Keratinocyte (primary cell): ENCODE measurements around the gene ECEL1. TPM values are rescaled to one million over a fixed set of nuclear protein-coding genes. Genes with fewer than 3 reads are reported as not detected.

ENCODE experiments used
- DNase-seq: peaks from one replicate; pipeline ENCODE4 v3.0.0-alpha.2; 2011; ENCODE audit warnings: low read depth, missing footprints, low spot score
- FAIRE-seq: peaks from 2 replicates; lab custom pipeline; 2011; peaks lifted over from hg19 to GRCh38; lab: Jason Lieb, UNC
- H2AFZ ChIP-seq: 2 replicates; pipeline ENCODE4 v1.6.0; 2012; ENCODE audit warnings: low read length, control low read depth, inconsistent platforms; ENCODE audit not compliant: control insufficient read depth
- H3K27ac ChIP-seq: 2 replicates; pipeline ENCODE4 v1.5.1; 2011; ENCODE audit warnings: low read length; ENCODE audit not compliant: control insufficient read depth, insufficient read depth
- H3K27me3 ChIP-seq: 3 replicates; pipeline ENCODE4 v1.6.0; 2011; ENCODE audit warnings: low read length; ENCODE audit not compliant: control insufficient read depth, insufficient read depth; ENCODE audit errors: extremely low read depth
- H3K36me3 ChIP-seq, 2 experiments: 2 replicates in 1 of 2; 3 replicates in 1 of 2; pipeline ENCODE4 v1.5.1; 2011; ENCODE audit warnings: low read length in 2 of 2, mild to moderate bottlenecking in 1 of 2; ENCODE audit not compliant: control insufficient read depth in 2 of 2, insufficient read depth in 2 of 2; ENCODE audit errors: extremely low read depth in 1 of 2
- H3K4me1 ChIP-seq: 3 replicates; pipeline ENCODE4 v1.5.1; 2011; ENCODE audit warnings: low read length; ENCODE audit not compliant: control insufficient read depth, insufficient read depth; ENCODE audit errors: extremely low read depth
- H3K4me2 ChIP-seq: 3 replicates; pipeline ENCODE4 v1.6.0; 2011; ENCODE audit warnings: low read depth, low read length; ENCODE audit not compliant: control insufficient read depth, insufficient read depth; ENCODE audit errors: extremely low read depth
- H3K4me3 ChIP-seq, 3 experiments: fragments of 200-600 bp in 1 of 3; sonication (generic) in 1 of 3; 2 replicates in 2 of 3; 3 replicates in 1 of 3; pipeline ENCODE4 v1.5.1; 2011 to 2016; ENCODE audit warnings: low read length in 3 of 3, mild to moderate bottlenecking in 3 of 3, control low read depth in 2 of 3, inconsistent platforms in 1 of 3, low read depth in 1 of 3, mixed read lengths in 1 of 3, mixed run types in 1 of 3, moderate library complexity in 1 of 3; ENCODE audit not compliant: control insufficient read depth in 2 of 3, insufficient read depth in 2 of 3; ENCODE audit errors: extremely low read depth in 1 of 3
- H3K79me2 ChIP-seq: 2 replicates; pipeline ENCODE4 v1.6.0; 2012; ENCODE audit warnings: low read length; ENCODE audit not compliant: control insufficient read depth, insufficient read depth
- H3K9ac ChIP-seq: 3 replicates; pipeline ENCODE4 v1.6.0; 2011; ENCODE audit warnings: low read length; ENCODE audit not compliant: control insufficient read depth, insufficient read depth; ENCODE audit errors: extremely low read depth
- H3K9me1 ChIP-seq: 3 replicates; pipeline ENCODE4 v1.6.0; 2011; ENCODE audit warnings: low read length; ENCODE audit not compliant: control insufficient read depth, insufficient read depth; ENCODE audit errors: extremely low read depth
- H3K9me3 ChIP-seq: 2 replicates; pipeline ENCODE4 v1.5.1; 2012; ENCODE audit warnings: low read depth, low read length; ENCODE audit not compliant: control insufficient read depth
- H4K20me1 ChIP-seq: 3 replicates; pipeline ENCODE4 v1.6.0; 2011; ENCODE audit warnings: low read length; ENCODE audit not compliant: control insufficient read depth, insufficient read depth; ENCODE audit errors: extremely low read depth
- CTCF ChIP-seq, 3 experiments: IDR thresholded peaks in 1 of 3; conservative IDR thresholded peaks in 1 of 3; optimal IDR thresholded peaks in 1 of 3; 2 replicates in 2 of 3; 3 replicates in 1 of 3; pipeline versions ENCODE3 to v1.5.1; 2011; ENCODE audit warnings: low read length in 3 of 3, mild to moderate bottlenecking in 3 of 3, moderate library complexity in 2 of 3, control low read depth in 1 of 3, inconsistent platforms in 1 of 3; ENCODE audit not compliant: insufficient read depth in 2 of 3; ENCODE audit errors: extremely low read depth in 1 of 3
- EZH2 ChIP-seq: IDR thresholded peaks from one replicate; pipeline ENCODE4 v1.6.1; 2012; ENCODE audit warnings: inconsistent platforms, mild to moderate bottlenecking, low read length, moderate library complexity
- dilution Hi-C: fragments of 300-500 bp; cut with MboI; formaldehyde crosslinking; loops from one replicate; pipeline ENCODE4 v1.7.0; 2020; ENCODE audit warnings: low sequenced_read_pairs; ENCODE audit not compliant: extremely low pct_ligation_motif_present
- polyA plus RNA-seq, 5 experiments: library from polyadenylated mRNA; depleted of rRNA in 3 of 5; stranded (reverse) in 3 of 5; stranded (forward) in 1 of 5; unstranded in 1 of 5; fragments of >200 nt; gene quantifications; 1 replicate in 1 of 5; 2 replicates in 3 of 5; 3 replicates in 1 of 5; pipeline versions ENCODE4 v1.2.1 to v1.2.3, GENCODE V29; 2011 to 2012; ENCODE audit warnings: missing spikeins in 2 of 5, low read depth in 1 of 5, low replicate concordance in 1 of 5

ECEL1 gene
- polyA plus RNA-seq, 1 donor (not counting 4 experiments of a cell fraction or from before 2014, with no cell fraction given), result not detected

- Histone ChIP-seq H3K4me2 (no peak overlapping the region), H3K4me3 (no peak overlapping the region), H2AFZ (no peak overlapping the region), H3K9ac (no peak overlapping the region), H3K4me1 (no peaks in the 10 kb centered on the region), H3K79me2 (no peaks in the 10 kb centered on the region), H3K27ac (no peak overlapping the region), H3K27me3 (peaks cover 3% of the 10 kb centered on the region), H3K9me1 (no peaks in the 10 kb centered on the region), H4K20me1 (no peaks in the 10 kb centered on the region), H3K9me3 (no peaks in the 10 kb centered on the region), H3K36me3 (no peaks in the 10 kb centered on the region)
- dilution Hi-C loops, result loop anchor here (25.0 kb wide), 1 partner anchor 545 kb away; no protein-coding TSS in a partner anchor
- FAIRE-seq (no peak), DNase-seq (no peak)
- TF ChIP-seq CTCF (optimal IDR thresholded peaks at IDR 0.05 in 1 of 3, IDR thresholded peaks at IDR 0.05 in 1 of 3, conservative IDR thresholded peaks at IDR 0.05 in 1 of 3; ENCODE audit: extremely low read depth in 1 of 3, insufficient read depth in 2 of 3, low read length in 3 of 3), result no peak
- no peak for TF ChIP-seq EZH2
These were observed 54.9 kb downstream of the ECEL1 start for GRCh38 chr2:232432598-232433184.

GRCh38 chr2:232431705-232432590 is 55.7 kb downstream of the ECEL1 start:
- Histone ChIP-seq H3K9ac (no peak overlapping the region), H3K27me3 (no peaks in the 10 kb centered on the region), H3K4me2 (no peak overlapping the region), H3K9me3 (no peaks in the 10 kb centered on the region), H3K4me1 (no peaks in the 10 kb centered on the region), H3K27ac (no peak overlapping the region), H3K36me3 (no peaks in the 10 kb centered on the region), H4K20me1 (no peaks in the 10 kb centered on the region), H2AFZ (no peak overlapping the region), H3K79me2 (no peaks in the 10 kb centered on the region), H3K9me1 (no peaks in the 10 kb centered on the region), H3K4me3 (no peak overlapping the region)
- dilution Hi-C loops, result loop anchor here (25.0 kb wide), 1 partner anchor 545 kb away; no protein-coding TSS in a partner anchor
- TF ChIP-seq EZH2 (no peak), CTCF (optimal IDR thresholded peaks at IDR 0.05 in 1 of 3, IDR thresholded peaks at IDR 0.05 in 1 of 3, conservative IDR thresholded peaks at IDR 0.05 in 1 of 3; ENCODE audit: extremely low read depth in 1 of 3, insufficient read depth in 2 of 3, low read length in 3 of 3) (no peak)
- DNase-seq (no peak), FAIRE-seq (no peak)

Other genes starting within 250 kb of the ECEL1 start
- not detected in 3 replicates for gene ALPP, start 109.1 kb downstream of the ECEL1 start, polyA plus RNA-seq
- not detected in 3 replicates for gene ALPG, start 81.0 kb downstream of the ECEL1 start, polyA plus RNA-seq
- not detected in 3 replicates for gene ALPI, start 31.7 kb downstream of the ECEL1 start, polyA plus RNA-seq
- gene PRSS56, start 32.6 kb upstream of the ECEL1 start, polyA plus RNA-seq, result not detected in 3 replicates
- gene CHRND, start 38.3 kb upstream of the ECEL1 start, polyA plus RNA-seq, result not detected in 3 replicates
- gene CHRNG, start 51.9 kb upstream of the ECEL1 start, polyA plus RNA-seq, result not detected in 3 replicates
- gene TIGD1, start 62.7 kb upstream of the ECEL1 start, polyA plus RNA-seq, result 0.67 to 2.3 TPM (median 1.7 TPM) in 3 replicates
- 41.5 to 82.7 TPM (median 79.2 TPM) in 3 replicates for gene EIF4E2, start 62.9 kb upstream of the ECEL1 start, polyA plus RNA-seq
- not detected in 3 replicates for gene EFHD1, start 145.8 kb upstream of the ECEL1 start, polyA plus RNA-seq
- gene GIGYF2, start 209.5 kb upstream of the ECEL1 start, polyA plus RNA-seq, result 27.1 to 35.5 TPM (median 32.8 TPM) in 3 replicates